Tongue (tissue), 2 donors: ENCODE measurements around the gene SCLY. TPM values are rescaled to one million over a fixed set of nuclear protein-coding genes. Genes with fewer than 3 reads are reported as not detected.
"Not testable (repeated sequence)": the region's sequence is repeated elsewhere in the genome, so short reads cannot be mapped to it uniquely, and the experiment has no call there.

Experiments used
- DNase-seq: peaks from one replicate; pipeline ENCODE4 v3.0.0-alpha.2; 2015
- total RNA-seq: library from RNA; depleted of rRNA; stranded (reverse); fragments of >200 nt; gene quantifications from one replicate; pipeline ENCODE4 v1.2.3, GENCODE V29; 2014

SCLY gene, protein sequence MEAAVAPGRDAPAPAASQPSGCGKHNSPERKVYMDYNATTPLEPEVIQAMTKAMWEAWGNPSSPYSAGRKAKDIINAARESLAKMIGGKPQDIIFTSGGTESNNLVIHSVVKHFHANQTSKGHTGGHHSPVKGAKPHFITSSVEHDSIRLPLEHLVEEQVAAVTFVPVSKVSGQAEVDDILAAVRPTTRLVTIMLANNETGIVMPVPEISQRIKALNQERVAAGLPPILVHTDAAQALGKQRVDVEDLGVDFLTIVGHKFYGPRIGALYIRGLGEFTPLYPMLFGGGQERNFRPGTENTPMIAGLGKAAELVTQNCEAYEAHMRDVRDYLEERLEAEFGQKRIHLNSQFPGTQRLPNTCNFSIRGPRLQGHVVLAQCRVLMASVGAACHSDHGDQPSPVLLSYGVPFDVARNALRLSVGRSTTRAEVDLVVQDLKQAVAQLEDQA
- total RNA-seq, result 21.2 TPM

DNA sequence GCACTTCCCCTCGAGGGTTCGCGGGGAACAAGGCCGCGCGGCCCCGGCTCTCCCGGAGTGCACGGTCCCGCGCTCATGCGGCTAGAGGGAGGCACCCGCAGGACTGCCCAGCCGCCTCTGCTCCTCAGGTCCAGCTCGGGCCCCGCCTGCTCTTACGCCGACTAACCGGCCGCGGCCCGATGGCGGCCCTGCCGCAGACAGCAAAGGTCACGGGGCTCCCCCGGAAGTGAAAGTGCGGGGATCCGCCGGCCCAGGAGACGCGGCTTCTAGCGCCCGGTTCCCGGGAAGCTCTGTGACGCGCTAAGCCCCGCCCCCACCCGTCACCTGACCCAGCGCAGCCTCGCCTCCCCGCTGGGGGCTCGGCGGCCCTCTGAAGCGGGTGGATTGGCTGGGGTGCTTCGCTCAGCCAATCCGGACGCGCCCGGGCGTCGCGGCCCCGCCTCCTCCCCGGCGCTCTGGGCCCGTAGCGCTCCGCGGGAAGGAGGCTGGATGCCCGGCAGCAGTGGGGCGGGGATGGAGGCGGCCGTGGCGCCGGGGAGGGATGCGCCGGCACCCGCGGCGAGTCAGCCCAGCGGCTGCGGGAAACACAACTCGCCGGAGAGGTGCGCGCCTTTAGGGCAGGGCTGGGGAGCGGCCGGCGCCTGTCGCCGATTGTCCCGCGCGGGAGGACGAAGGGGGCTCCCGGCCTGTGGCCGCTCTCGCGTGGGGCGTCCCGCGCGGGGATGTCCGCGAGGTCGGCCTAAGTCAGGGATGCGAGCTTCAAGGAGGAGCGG lies at the start of gene SCLY:
SCLY (plus strand) TSS at position 460 of the 773 bp plus-strand sequence; CDS start at position 514, 54 bp downstream.
- DNase-seq, result peak; percentile 99

DNA sequence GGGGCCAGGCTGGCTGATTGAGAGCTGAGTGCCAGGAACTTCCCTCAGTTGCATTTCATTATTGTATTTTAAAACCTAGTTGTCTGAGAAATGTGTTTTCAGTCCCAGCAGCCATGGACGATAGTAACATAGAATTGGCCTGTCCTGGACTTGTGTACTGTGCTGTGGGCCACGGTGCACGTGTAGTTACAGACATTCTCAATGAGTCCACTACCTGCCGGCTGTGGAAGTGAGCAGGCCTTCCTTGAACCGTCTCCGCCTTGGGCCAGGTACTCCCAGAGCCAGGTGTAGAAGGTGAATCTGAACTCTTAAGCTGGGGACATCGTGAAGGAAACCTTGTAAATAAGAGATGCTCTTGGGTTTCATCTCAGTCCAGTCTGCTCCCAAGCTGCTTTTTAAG lies 47.0 kb upstream of the SCLY start:
- DNase-seq, result no peak

DNA sequence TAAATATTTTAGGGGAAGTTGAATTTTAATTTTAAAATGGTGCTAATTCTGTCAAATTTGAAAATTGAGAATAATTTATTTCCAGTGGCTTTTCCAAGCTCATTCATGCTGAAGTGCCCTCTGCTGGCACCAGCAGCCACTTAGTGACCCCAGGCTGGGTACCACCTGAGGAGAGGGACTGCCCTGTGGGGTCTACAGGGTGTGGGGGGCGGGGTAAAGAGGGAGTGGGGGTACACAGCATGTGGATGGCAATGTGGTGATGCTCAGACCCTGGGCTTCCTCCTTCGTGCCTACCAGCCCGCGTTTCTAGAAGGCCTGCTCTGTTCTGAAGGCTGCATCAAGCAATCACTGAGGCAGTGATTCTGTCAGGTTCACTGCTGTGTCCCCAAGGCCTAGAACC lies 45.1 kb upstream of the SCLY start:
- DNase-seq, result no peak

DNA sequence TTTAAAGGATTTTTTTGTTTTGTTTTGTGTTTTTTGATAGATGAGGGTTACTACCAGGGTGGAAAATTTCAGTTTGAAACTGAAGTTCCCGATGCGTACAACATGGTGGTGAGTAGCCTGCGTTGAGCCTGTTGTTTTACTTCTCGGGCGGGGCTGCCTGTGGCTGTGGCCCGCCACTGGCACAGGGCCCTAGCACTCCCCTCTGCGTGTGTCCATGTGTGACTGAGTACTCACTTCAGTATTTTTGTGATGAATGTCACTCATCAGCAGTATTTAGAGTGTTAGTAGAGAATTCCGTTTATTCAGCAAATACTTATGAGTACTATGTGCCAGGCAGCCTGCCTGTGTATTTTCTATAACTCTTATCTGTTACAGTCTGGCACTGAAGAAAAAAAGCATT lies 44.3 kb upstream of the SCLY start:
- no peak for DNase-seq

DNA sequence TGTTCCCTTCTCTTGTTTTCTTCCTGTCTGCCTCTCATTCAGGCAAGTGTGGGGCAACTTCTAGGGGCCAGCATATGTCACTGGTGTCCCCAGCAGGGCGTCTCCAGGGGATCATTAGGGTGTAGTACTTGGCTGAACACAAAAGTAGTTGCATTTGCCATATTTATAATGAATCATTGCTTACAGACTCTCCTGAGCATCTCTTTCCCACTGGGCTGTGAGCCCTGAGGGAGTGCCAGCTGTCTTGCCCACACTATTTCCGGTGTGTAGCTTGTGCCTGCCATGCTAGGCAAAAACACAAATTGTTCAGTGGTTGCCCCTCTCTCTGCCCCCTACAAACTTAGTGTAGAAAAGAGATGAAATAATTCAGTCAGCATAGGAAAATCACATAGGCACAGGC lies 40.8 kb upstream of the SCLY start:
- no peak for DNase-seq

DNA sequence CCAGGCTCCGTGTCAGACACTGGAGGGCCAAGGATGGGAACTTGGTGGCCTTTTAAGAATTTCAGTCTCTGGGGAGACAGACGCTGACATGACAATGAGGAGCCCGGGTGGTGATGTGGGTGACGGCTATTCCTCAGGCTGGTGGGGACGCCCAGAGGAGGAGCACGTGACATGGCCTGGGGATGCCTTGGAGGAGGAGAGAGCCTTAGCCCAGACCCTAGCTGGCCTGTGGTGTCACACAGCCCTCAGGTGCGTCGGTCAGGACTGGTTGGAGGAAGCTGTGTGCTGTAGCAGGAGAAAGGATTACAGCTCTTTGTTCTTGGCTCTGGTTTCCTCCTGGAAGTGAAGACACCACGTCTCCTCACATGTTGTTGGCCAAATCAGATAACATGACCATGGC lies 40.0 kb upstream of the SCLY start:
- no peak for DNase-seq

DNA sequence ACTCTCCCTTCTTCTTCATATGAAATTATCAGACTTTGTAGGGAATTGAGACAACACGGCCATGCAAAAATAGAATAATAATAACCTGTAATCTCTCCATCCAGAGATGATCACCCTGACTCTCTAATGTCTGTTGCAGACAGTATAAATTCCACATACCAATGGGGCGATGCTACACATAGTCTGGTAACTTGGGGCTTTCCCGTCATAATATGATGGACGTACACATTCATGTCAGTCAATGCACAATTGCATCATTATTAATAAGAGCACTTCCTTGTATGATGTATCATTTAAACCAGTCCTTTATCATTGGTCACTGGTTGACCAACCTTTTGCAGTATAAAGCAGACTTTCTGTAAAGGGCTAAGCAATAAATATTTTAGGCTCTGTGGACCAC lies 39.5 kb upstream of the SCLY start:
- no peak for DNase-seq

DNA sequence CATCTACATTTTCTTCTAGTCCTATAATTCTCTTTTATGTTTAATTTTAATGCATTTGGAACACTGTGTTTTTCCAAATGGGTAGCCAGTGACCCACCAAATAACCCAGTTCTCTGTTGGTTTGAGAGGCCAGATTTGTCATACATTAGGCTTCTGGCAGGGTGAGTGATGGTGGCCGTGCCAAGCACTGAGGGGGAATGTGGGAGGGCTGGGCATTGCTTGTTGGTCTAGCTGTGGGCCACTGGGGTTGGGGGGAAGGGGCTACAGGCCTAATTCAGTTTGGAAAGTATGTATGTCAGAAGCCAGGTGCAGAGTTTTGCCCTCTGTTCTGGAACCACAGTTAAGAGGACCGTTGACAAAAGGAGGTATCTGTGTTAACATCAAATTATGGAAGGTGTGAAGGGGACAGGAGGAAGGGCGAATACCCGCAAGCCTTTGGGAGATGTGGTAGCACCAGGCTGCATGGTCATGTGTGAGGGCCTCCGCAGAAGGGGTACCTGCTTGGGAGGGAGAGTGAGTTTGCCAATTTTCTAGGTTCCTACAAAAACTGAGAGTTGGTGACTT lies 38.1 kb upstream of the SCLY start:
- no peak for DNase-seq

DNA sequence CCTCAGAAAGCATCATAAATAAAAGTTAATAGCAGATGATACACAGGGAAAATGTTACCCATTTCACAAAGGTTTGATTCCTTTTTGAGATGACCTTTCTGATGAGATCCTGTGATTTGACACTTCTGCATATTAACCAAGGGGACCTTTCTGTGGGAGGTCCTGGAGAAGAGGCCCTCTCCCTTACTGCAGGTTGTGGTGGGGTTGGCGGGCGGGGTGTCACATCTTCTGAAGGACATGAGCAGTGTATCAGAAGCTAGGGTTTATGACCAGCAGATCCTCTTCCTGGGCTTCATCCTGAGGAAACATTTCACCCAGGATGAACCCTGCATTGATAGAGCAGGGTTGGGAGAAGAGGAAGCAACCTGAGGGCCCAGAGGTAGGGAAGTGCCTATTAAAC lies 37.2 kb upstream of the SCLY start:
- no peak for DNase-seq

DNA sequence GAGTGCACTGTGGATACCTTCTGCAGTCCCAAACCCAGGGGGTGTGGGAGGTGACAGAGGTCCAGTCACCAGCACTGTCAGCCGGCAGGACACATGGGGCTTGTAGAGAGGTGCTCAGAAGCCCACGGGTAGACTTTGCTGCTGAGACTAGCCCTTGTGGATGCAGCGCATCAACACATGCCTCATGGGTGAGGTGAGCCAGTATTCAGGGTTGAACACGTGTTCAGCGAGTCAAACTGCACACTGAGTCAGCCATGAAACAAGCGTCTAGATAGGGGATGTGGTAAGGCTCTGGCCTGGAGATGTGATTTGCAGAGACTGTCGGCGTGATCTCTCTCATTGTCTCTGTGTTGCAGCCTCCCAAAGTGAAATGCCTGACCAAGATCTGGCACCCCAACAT lies 35.8 kb upstream of the SCLY start:
- no peak for DNase-seq

DNA sequence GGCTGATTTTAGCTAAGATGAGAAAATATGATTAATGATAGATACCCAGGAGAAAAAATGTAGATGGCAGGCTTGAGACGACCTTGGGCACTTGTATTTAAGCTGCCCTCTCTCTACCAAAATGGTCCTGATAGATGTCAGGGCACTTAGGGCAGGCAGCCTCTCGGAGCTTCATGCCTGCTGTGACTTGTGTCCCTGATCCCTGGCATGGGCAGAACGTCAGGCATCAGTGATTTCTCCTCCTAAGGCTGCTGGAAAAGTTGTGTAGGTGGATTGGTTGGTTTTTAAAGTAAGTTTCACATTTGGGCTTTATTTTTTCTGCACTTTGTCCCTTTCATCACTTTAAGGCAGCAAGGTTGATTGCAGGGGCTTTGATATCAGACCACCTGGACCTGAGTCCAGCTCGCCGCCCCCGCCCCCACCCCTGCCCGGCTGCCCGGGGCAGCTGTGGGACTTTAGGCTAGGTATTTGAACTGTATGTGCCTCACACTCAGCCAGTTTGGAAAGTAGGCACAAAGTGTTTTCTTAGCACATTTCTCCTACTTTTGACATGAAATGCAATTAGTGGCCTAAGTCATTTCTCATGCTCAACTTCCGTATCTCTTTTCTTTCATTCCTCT lies 35.0 kb upstream of the SCLY start:
- no peak for DNase-seq

DNA sequence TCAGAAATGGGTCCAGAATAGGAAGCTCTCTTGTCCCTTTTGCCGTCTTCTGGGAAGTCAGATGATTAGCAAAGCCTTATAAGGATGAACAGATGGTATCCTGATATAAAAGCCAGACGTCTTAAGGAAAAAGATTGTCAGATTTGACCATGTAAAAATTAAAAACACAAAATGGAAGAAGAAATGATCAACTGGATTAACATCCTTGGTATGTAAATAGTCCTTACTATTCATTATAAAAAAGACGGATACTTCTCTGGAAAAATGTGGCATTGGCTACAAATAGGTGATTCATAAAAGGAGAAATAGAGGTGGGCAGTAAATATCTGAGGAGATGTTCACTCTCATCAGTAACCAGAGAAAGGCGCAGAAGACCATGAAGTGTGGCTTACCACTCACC lies 33.7 kb upstream of the SCLY start:
- no peak for DNase-seq

DNA sequence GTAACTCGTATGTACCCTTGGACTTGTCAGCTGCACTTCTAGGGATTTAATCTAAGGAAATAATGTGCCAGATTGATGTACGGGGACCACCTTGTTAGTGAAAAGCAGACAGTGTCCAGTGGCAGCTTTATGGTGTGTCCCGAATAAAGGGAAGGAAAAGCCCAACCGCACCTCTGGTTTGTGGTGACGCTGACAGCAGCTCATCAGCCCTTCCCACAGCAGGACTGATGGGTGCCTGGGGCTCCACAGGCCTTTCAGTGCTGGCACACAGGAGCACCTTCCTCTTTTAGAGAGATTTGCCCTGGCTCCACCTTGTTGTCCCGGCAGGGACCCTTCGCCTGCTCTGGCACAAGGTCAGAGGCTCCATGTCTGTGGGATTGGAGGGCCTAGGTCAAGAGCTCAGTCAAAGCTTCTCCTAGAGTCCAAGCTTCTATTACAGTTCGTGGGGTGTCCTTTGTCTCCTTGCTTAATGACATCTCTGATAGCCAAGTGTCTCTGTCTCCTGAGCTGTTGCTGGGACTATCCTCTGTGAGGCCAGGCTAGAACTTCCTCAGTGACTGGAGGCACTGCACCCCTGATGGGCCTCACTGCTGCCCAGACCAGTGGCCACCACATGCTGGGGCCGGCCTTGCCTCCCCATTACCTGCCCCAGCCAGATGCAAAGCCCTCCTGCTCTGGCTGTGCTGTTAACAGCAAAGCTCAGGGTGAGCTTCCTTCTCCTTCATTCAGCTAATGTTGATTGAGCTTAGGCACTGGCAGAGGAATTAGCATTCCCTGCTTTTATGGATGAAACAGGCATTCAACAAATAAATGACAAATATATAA lies 33.0 kb upstream of the SCLY start:
- DNase-seq, result no peak

DNA sequence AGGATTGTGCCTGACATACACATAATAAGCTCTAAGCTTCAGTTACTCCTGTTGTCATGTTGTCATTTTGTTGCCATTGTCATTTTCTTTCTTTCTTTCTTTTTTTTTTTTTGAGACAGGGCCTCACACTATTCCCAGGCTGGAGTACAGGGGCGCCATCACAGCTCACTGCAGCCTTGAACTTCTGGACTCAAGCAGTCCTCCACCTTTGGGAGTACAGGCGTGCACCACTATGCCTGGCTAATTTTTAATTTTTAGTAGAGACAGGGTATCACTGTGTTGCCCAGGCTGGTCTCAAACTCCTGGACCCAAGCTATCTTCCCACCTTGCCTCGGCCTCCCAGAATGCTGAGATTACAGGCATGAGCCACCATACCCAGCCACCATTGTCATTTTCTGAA lies 30.9 kb upstream of the SCLY start:
- no peak for DNase-seq

DNA sequence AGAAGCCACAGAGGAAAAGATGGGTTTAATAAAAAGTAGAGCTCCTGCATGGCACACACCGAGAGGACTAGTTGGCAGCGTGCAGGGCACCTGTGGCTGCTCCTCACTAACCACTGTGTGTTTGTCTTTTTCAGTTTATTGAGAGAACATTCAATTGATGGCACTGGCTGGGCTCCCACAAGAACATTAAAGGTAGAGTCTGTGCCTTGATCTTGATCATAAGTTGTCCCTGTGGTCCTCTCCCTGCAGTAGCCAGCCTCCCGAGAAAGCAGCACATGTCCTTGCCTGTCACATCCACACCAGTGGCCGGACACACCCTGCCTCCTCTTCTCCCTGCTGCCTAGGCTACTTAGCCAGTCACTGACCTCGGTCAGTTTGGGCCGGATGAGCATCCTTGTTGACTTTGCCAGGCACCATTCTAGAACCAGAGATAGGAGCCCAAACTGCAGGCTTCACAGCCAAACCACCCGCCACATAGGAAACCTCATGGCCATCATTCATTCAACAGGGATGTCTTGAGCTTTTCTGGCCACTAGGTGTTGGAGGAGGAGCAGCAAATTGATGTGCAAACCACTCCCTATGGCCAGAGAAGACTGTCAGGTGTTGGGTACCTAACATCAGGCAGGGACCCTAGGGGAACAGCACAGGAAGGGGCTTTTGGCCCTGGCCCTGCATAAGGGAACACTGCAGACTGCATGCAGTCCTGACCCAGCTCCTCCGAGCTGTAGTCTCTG lies 30.2 kb upstream of the SCLY start:
- DNase-seq, result no peak

DNA sequence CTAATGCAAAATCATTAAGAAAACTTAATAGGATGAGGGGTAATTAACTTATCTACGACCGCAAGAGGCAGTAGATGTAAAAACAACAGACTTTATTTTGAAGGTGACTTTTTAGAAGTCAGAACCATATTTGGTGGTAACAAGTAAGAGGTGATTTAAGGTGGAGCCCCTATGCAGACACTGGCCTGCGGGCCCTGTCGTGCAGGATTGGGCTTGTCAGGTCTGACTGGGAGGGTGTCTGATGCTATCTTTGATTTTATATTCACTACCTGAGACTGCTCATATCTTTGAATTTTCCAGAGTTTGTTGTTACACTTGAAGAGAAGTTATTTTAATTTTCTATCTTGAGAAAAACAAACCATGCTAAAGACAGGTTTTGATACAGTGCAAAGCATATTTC lies 29.1 kb upstream of the SCLY start:
- no peak for DNase-seq

DNA sequence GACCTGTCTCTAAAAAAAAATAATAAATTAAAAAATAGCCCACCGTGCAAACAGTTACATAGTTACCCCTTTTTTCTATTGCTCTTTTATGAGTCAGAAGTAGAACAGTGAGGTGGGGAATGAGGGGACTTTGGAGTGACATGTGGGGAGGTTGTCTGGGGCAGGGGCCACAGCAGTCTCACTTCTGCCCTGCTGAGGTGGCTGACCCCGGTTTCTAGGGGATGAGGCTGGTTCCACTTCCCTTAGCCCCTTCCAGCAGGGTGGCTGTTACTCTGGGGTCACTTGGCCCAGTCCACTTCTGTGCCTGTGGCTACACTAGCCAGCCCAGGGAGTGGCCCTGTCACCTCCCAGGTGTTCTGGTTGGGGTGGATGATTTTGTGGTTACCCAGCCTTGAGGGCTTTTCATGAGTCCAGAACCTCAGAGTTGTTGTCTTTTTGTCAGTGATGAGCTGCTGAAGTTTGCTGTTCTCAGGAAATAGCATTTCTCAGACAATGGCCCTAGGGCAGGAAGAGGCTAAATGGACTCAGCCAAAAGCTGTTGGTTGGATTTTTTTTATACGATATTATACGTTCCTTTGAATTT lies 28.0 kb upstream of the SCLY start:
- DNase-seq, result no peak

DNA sequence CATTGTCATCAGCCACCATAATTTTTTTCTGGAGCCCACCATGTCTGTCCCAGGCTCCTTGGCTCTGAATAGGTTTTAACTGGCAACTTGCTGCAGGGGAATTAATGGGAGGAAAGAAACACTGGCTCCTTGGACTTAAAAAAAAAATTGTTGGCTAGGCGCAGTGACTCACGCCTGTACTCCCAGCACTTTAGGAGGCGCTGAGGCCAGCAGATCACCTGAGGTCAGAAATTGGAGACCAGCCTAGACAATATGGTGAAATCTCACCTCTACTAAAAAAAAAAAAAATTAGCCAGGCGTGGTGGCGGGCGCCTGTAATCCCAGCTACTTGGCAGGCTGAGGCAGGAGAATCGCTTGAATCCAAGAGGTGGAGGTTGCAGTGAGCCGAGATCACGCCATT lies 26.8 kb upstream of the SCLY start:
- not testable (repeated sequence) for DNase-seq

DNA sequence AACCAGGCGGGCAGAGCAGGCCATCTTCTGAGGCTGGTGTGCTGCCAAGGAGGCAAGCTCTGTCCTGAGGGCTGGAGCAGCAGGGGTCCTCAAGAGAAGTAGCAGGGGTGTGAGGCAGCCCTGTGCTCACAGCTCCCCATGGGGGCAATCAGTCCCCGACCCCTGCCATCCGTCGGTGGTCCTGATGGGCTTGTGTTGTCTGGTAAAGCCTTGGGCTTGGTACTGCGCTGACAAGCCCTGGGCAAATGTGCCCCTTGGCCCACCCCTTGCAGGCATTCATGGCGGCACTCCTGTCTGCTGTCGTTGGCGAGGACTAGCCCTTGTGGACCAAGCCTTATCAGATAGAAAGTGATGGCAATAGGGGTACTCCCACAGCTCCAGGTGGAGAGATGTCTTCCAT lies 22.6 kb upstream of the SCLY start:
- no peak for DNase-seq

DNA sequence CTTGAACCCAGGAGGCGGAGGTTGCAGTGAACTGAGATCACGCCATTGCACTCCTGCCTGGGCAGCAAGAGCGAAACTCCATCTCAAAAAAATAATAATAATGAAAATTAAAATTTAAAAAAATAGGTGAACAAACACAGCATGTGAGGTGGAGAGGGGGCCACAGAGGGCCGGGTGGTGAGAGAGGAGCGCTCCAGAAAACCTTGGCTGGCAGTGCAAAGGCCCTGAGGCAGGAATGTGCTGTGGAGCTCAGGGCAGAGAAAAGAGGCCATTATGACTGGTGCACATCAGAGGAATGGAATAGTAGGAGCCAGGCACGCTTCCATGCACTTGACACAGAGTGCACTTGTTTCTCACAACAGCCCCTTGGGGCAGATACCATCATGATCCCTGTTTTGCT lies 21.6 kb upstream of the SCLY start:
- no peak for DNase-seq

DNA sequence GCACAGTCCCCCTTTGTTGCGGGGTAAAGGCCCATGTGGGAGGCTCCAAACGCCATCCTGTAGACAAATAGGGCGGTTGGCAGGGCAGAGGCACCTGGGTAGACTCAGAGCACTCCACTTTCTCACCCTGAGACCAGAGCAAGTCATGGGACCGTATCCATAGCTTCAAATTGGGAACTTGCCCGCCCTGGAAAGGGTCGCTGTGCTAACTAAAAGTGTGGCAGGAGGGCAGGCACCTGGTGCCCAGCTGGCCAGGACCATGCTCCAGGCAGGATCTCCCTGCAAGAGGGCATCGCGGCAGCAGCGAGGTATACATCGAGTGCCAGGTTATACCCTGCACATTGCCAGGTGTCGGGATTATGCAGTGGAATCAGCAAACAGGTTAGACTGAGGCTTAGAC lies 20.8 kb upstream of the SCLY start:
- no peak for DNase-seq
